GM20000 (cell line): Measurements from ENCODE around the gene GTPBP8.
"Not testable (repeated sequence)": the region's sequence is repeated elsewhere in the genome, so short reads cannot be mapped to it uniquely, and the experiment has no call there.

ENCODE experiments used
- DNase-seq: peaks from one replicate; pipeline ENCODE4 v3.0.0; 2012; ENCODE audit warnings: low spot score
- CTCF ChIP-seq: IDR thresholded peaks from 2 replicates; pipeline ENCODE4 v1.5.1; 2012; ENCODE audit warnings: mild to moderate bottlenecking, control low read depth; ENCODE audit errors: extremely low read depth, missing control alignments

GTPBP8 gene

GRCh38 chr3:113039546-113039945, 48.8 kb downstream of the GTPBP8 start:
- TF ChIP-seq CTCF = no peak
- DNase-seq = no peak

GRCh38 chr3:113040231-113040630, 49.4 kb downstream of the GTPBP8 start:
- no peak for DNase-seq
- no peak for TF ChIP-seq CTCF

- no peak for TF ChIP-seq CTCF
- no peak for DNase-seq
Measured at GRCh38 chr3:113043686-113044085, 52.9 kb downstream of the GTPBP8 start.

- DNase-seq = not testable (repeated sequence)
Measured at GRCh38 chr3:113046186-113046965, 55.6 kb downstream of the GTPBP8 start.

- peak; percentile 71 for TF ChIP-seq CTCF
Measured at GRCh38 chr3:113051302-113051711, 60.5 kb downstream of the GTPBP8 start.

More at GRCh38 chr3:113051302-113051711, 60.5 kb downstream of the GTPBP8 start:
- peak; percentile 89 for DNase-seq
